ENCODE results near the gene NEMF.
"Not testable (repeated sequence)": the region's sequence is repeated elsewhere in the genome, so short reads cannot be mapped to it uniquely, and the experiment has no call there.

The NEMF gene

GRCh38 chr14:49875640-49876198 is 23.1 kb upstream of the NEMF start:
- DNase-seq (ENCODE audit: low read depth): no peak
- no peak for TF ChIP-seq CTCF (IDR thresholded peaks at IDR 0.05; ENCODE audit: control insufficient read depth, insufficient read depth, low read depth, low read length, missing control alignments)
- no peak overlapping the region for H3K4me3 ChIP-seq (ENCODE audit: control insufficient read depth, low read depth, low read length)

- not testable (repeated sequence) for DNase-seq (ENCODE audit: low read depth)
Measured at GRCh38 chr14:49873548-49873947, 21.0 kb upstream of the NEMF start.

DNA sequence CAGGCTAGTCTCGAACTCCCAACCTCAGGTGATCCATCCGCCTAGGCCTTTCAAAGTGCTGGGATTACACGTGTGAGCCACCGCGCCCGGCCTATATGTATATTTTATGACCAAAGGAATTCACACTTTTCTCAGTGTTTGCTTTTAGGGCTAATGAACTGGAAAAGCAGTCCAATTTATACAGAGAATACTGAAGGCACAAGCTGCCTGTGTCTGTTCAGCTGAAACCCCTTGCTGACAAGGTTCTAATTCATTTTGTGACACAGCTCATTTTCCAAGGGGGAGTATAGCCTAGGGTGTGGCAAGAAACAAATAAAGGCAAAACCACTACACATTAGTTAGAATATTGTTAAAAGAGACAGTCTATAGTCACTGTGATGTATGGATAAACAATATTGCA is 18.3 kb upstream of the NEMF start:
- TF ChIP-seq CTCF (IDR thresholded peaks at IDR 0.05; ENCODE audit: control insufficient read depth, insufficient read depth, low read depth, low read length, missing control alignments): no peak
- H3K4me3 ChIP-seq (ENCODE audit: control insufficient read depth, low read depth, low read length): no peak overlapping the region
- DNase-seq (ENCODE audit: low read depth): no peak

More at GRCh38 chr14:49873548-49873947, 21.0 kb upstream of the NEMF start:
- not testable (repeated sequence) for H3K4me3 ChIP-seq (ENCODE audit: control insufficient read depth, low read depth, low read length)

DNA sequence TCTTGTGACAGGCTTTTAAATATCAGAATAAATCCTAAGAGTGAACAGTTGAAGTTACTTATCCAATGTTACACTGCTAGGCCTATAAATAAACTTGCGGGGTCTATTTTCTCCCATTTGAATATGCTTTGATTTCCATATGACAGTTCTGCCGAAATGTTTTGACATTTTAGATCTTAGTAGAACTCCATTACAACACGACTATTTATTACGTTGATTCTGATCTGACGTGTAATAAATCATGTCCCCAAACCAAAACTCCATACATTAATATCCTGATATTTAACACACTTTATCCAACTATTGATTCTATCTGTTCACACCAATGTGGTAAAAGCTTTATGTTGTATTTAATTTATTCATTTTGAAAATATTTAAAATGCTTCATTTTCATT is 16.1 kb upstream of the NEMF start:
- TF ChIP-seq CTCF (IDR thresholded peaks at IDR 0.05; ENCODE audit: control insufficient read depth, insufficient read depth, low read depth, low read length, missing control alignments): no peak
- H3K4me3 ChIP-seq (ENCODE audit: control insufficient read depth, low read depth, low read length): peak overlapping the region; percentile 45
- DNase-seq (ENCODE audit: low read depth): no peak

GRCh38 chr14:49867831-49868719 is 15.5 kb upstream of the NEMF start:
- peak overlapping the region; percentile 45 for H3K4me3 ChIP-seq (ENCODE audit: control insufficient read depth, low read depth, low read length)
- DNase-seq (ENCODE audit: low read depth): peak; percentile 59
- no peak for TF ChIP-seq CTCF (IDR thresholded peaks at IDR 0.05; ENCODE audit: control insufficient read depth, insufficient read depth, low read depth, low read length, missing control alignments)

- TF ChIP-seq CTCF (IDR thresholded peaks at IDR 0.05; ENCODE audit: control insufficient read depth, insufficient read depth, low read depth, low read length, missing control alignments): peak; percentile 92
- no peak overlapping the region for H3K4me3 ChIP-seq (ENCODE audit: control insufficient read depth, low read depth, low read length)
- DNase-seq (ENCODE audit: low read depth): no peak
Measured at GRCh38 chr14:49865431-49865859, 12.9 kb upstream of the NEMF start.

Measured in AG09309 (cell line).